Nucleus accumbens (tissue), 56 donors: ENCODE measurements around the gene GRB2.
A peak's percentile ranks its signal among the peaks of the same experiment; 100 is the strongest.
"Not testable (repeated sequence)": the region's sequence is repeated elsewhere in the genome, so short reads cannot be mapped to it uniquely, and the experiment has no call there.

Source experiments
- DNase-seq, 56 donors: peaks; one replicate each; lab custom pipeline; 2025; lab: John Stamatoyannopoulos, UW

The GRB2 gene

GRCh38 chr17:75325827-75326225, 79.7 kb downstream of the GRB2 start:
- no peak for DNase-seq

- DNase-seq: no peak
These were observed 80.1 kb downstream of the GRB2 start for GRCh38 chr17:75325348-75325747.

GRCh38 chr17:75321506-75321905, 84.0 kb downstream of the GRB2 start:
- no peak for DNase-seq

- DNase-seq: no peak
These were observed 85.4 kb downstream of the GRB2 start for GRCh38 chr17:75319904-75320691.

GRCh38 chr17:75318615-75319222, 86.8 kb downstream of the GRB2 start:
- DNase-seq: no peak

GRCh38 chr17:75318211-75318610, 87.3 kb downstream of the GRB2 start:
- no peak for DNase-seq

GRCh38 chr17:75317671-75318070, 87.8 kb downstream of the GRB2 start:
- DNase-seq: peak in 1 of 56 donors; percentile 21

- no peak for DNase-seq
These were observed 89.2 kb downstream of the GRB2 start for GRCh38 chr17:75316253-75316652.

- peak in 2 of 56 donors; percentile 23 to 26 for DNase-seq
These were observed 89.8 kb downstream of the GRB2 start for GRCh38 chr17:75315541-75316243.

- peak in 6 of 56 donors; percentile 14 to 33 (median 22) for DNase-seq
These were observed 91.4 kb downstream of the GRB2 start for GRCh38 chr17:75313941-75314551.

GRCh38 chr17:75308732-75309629, 96.5 kb downstream of the GRB2 start:
- DNase-seq: peak in 1 of 56 donors; percentile 43

GRCh38 chr17:75307957-75308731, 97.3 kb downstream of the GRB2 start:
- DNase-seq: no peak

GRCh38 chr17:75301502-75302206, 103.8 kb downstream of the GRB2 start:
- DNase-seq: no peak

- DNase-seq: peak in 1 of 56 donors; percentile 51
These were observed 104.4 kb downstream of the GRB2 start for GRCh38 chr17:75301049-75301448.

GRCh38 chr17:75300280-75300679, 105.2 kb downstream of the GRB2 start:
- no peak for DNase-seq

GRCh38 chr17:75295201-75296158, 110.0 kb downstream of the GRB2 start:
- DNase-seq: no peak

GRCh38 chr17:75292810-75293448, 112.5 kb downstream of the GRB2 start:
- DNase-seq: not testable (repeated sequence)
